Activated B cell treated with CpG ODN at 0.5 μM for 24 hours (primary cell): Measurements from ENCODE around the gene KIF20A. TPM values are rescaled to one million over a fixed set of nuclear protein-coding genes. Genes with fewer than 3 reads are reported as not detected.

Source experiments
- ATAC-seq: fragments of 200-7000 bp; cut with Tn5 transposase; one replicate; pipeline ENCODE4 v1.10.0; 2021; ENCODE audit warnings: low read depth, mild to moderate bottlenecking, moderate library complexity
- CTCF ChIA-PET: fragments of 350-600 bp; sonication (Branson Sonifier 250); formaldehyde crosslinking; loops from one replicate; lab custom pipeline; 2021; ENCODE audit warnings: antibody characterized with exemption; lab: Charles Lee
- POLR2A ChIA-PET: fragments of 350-600 bp; sonication (Branson Sonifier 250); formaldehyde crosslinking; loops from one replicate; lab custom pipeline; 2021; ENCODE audit warnings: antibody characterized with exemption; lab: Charles Lee
- DNase-seq: peaks from one replicate; pipeline ENCODE4 v3.0.0; 2022
- H3K27ac Mint-ChIP-seq: one replicate; pipeline ENCODE4 v1.8.0; 2020; ENCODE audit warnings: mixed read lengths
- H3K27me3 Mint-ChIP-seq: one replicate; pipeline ENCODE4 v1.8.0; 2021; ENCODE audit warnings: mixed read lengths
- H3K36me3 Mint-ChIP-seq: one replicate; pipeline ENCODE4 v1.8.0; 2021; ENCODE audit warnings: low read depth, mixed read lengths
- H3K4me1 Mint-ChIP-seq: one replicate; pipeline ENCODE4 v1.8.0; 2021; ENCODE audit warnings: mixed read lengths
- H3K4me3 Mint-ChIP-seq: one replicate; pipeline ENCODE4 v1.8.0; 2020; ENCODE audit warnings: mild to moderate bottlenecking, mixed read lengths
- H3K9me3 Mint-ChIP-seq: one replicate; pipeline ENCODE4 v1.8.0; 2020; ENCODE audit warnings: mixed read lengths
- CTCF ChIP-seq: fragments of 200-600 bp; IDR thresholded peaks from one replicate; pipeline ENCODE4 v1.8.0; 2022; ENCODE audit warnings: antibody characterized with exemption, mild to moderate bottlenecking
- intact Hi-C: fragments of 100-400 bp; cut with micrococcal nuclease; formaldehyde crosslinking; loops from one replicate; pipeline ENCODE4 v1.15.1; 2024
- total RNA-seq: library from RNA; stranded (reverse); gene quantifications from 2 replicates; pipeline ENCODE4 v1.2.3, GENCODE V29; 2022

The KIF20A gene
- total RNA-seq, 1 donor from 2014 or later = 0.40 TPM

- no peak for TF ChIP-seq CTCF
- ATAC-seq = no peak
- intact Hi-C loops = no loop called here
- no peak for DNase-seq
- no peaks in the 10 kb centered on the region for H3K9me3 Mint-ChIP-seq
- POLR2A ChIA-PET = no interaction called here
- peaks cover 80% of the 10 kb centered on the region for H3K36me3 Mint-ChIP-seq
- CTCF ChIA-PET = no interaction called here
- H3K4me3 Mint-ChIP-seq = no peak overlapping the region
- H3K4me1 Mint-ChIP-seq = no peaks in the 10 kb centered on the region
- H3K27ac Mint-ChIP-seq = no peak overlapping the region
- H3K27me3 Mint-ChIP-seq = no peaks in the 10 kb centered on the region
These were observed 8.6 kb upstream of the KIF20A start for GRCh38 chr5:138170299-138170698.

DNA sequence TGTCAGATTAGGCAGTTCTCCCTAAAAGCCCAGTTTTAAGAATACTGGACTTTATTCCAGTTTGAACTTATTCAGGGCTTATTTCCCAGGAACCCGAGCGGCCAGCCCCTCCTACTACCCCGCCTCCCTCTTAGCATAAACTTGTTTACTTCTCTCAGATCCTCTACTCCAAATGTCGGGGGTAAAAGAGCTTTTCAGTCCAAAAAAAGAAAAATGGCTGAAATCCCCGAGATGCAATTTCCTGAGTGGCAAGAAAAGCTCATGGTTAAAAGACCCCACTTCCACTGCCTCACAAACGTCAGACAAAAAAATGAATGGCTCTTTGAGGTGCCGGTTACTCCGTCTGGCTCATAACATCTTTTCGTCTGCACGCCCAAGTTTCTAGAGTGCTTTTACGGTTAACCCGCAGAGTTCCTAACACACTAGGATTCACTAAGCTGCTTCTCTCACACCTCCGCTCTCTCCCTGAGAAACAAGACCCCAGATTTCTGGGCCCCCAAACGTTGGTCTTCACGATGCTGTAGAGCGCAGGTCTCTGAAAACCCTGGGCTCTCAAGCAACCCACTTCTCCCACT, 884 bp upstream of the KIF20A start:
- Mint-ChIP-seq H3K27me3 (no peaks in the 10 kb centered on the region), H3K36me3 (peaks cover 18% of the 10 kb centered on the region), H3K4me1 (peaks cover 4% of the 10 kb centered on the region), H3K4me3 (no peak overlapping the region), H3K27ac (no peak overlapping the region), H3K9me3 (no peaks in the 10 kb centered on the region)
- intact Hi-C loops = loop anchor here (1.0 to 2.0 kb wide), 10 partner anchors 35 to 424 kb away; partner anchors contain the start of genes CDC23, CDC25C, EGR1 and ETF1
- TF ChIP-seq CTCF = no peak
- DNase-seq = no peak
- no peak for ATAC-seq
- POLR2A ChIA-PET = interaction anchor here (0.6 to 2.4 kb wide), 8 partner anchors 35 to 1116 kb away, joined by 3 to 25 read pairs (median 10); partner anchors contain the start of genes CDC23, ETF1, FAM53C and HNRNPA0
- CTCF ChIA-PET = interaction anchor here (1.1 to 1.6 kb wide), 3 partner anchors 109 to 399 kb away, joined by 3 to 7 read pairs (median 4); partner anchors contain the start of gene KDM3B

DNA sequence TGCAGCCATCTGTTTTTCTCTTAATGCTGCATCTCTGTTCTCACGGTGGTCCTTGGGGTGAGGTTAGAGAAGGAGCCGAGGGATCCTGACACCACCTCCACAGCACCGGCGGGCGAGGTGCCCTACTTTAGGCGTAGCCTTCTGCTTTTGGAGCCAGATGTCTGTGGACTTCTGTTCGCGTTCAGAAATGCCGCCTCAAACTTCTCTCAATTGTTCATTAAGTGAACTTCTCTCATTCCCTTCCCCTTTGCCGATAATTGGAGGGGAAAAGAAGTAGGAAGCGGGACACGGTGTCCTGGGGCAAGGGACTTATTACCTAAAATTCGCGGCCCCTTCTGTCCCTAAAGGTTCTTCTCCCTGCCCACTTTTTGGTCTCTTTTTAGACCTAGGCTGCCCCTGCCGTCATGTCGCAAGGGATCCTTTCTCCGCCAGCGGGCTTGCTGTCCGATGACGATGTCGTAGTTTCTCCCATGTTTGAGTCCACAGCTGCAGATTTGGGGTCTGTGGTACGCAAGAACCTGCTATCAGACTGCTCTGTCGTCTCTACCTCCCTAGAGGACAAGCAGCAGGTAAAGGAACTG, 455 bp downstream of the KIF20A start:
- Mint-ChIP-seq H3K4me3 (no peak overlapping the region), H3K27me3 (no peaks in the 10 kb centered on the region), H3K36me3 (peaks cover 16% of the 10 kb centered on the region), H3K9me3 (no peaks in the 10 kb centered on the region), H3K27ac (no peak overlapping the region), H3K4me1 (peaks cover 4% of the 10 kb centered on the region)
- no peak for TF ChIP-seq CTCF
- ChIA-PET POLR2A (interaction anchor here (0.6 to 2.4 kb wide), 8 partner anchors 34 to 425 kb away, joined by 3 to 25 read pairs (median 10); partner anchors contain the start of genes CDC23, ETF1, FAM53C and HNRNPA0), CTCF (interaction anchor here (0.7 to 1.0 kb wide), 3 partner anchors 174 to 428 kb away, joined by 3 to 5 read pairs (median 3); partner anchors contain the start of gene KDM3B)
- DNase-seq (no peak), ATAC-seq (no peak)
- intact Hi-C loops = loop anchor here (1.0 to 2.0 kb wide), 2 partner anchors 291 to 396 kb away; partner anchors contain the start of genes HSPA9 and PKD2L2

GRCh38 chr5:138180183-138180782, 1.4 kb downstream of the KIF20A start:
- TF ChIP-seq CTCF = no peak
- peak overlapping the region; percentile 48 for H3K4me3 Mint-ChIP-seq
- ChIA-PET POLR2A (no interaction called here), CTCF (interaction anchor here (1.0 kb wide), 1 partner anchor 324 kb away, joined by 3 read pairs; no protein-coding TSS in a partner anchor)
- DNase-seq = no peak
- H3K9me3 Mint-ChIP-seq = no peaks in the 10 kb centered on the region
- ATAC-seq = no peak
- intact Hi-C loops = loop anchor here (1.0 kb wide), 2 partner anchors 231 to 323 kb away; no protein-coding TSS in a partner anchor
- peaks cover 23% of the 10 kb centered on the region for H3K36me3 Mint-ChIP-seq
- no peak overlapping the region for H3K27ac Mint-ChIP-seq
- peaks cover 4% of the 10 kb centered on the region for H3K4me1 Mint-ChIP-seq
- H3K27me3 Mint-ChIP-seq = no peaks in the 10 kb centered on the region

DNA sequence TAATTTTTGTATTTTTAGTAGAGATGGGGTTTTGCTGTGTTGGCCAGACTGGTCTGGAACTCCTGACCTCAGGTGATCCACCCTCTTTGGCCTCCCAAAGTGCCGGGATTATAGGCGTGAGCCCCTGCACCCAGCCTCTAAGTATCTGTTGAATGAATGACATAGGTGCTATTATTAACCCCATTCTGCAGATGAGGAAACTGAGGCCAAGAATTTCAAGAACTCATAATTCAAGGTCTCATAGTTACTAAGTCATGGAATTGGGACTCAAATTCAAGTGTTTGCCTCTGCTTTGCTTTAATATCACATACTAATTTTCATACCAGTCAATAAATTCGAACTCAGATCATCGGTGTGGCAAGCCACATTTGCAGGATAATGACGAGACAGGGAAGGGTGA, 1.9 kb downstream of the KIF20A start:
- Mint-ChIP-seq H3K4me1 (peaks cover 4% of the 10 kb centered on the region), H3K27me3 (no peaks in the 10 kb centered on the region), H3K4me3 (no peak overlapping the region), H3K27ac (no peak overlapping the region), H3K9me3 (no peaks in the 10 kb centered on the region), H3K36me3 (peaks cover 25% of the 10 kb centered on the region)
- ATAC-seq (no peak), DNase-seq (no peak)
- TF ChIP-seq CTCF = no peak
- intact Hi-C loops = loop anchor here (1.0 kb wide), 2 partner anchors 230 to 322 kb away; no protein-coding TSS in a partner anchor
- ChIA-PET CTCF (interaction anchor here (1.0 kb wide), 1 partner anchor 324 kb away, joined by 3 read pairs; no protein-coding TSS in a partner anchor), POLR2A (no interaction called here)
